PFSK-1 (cell line): ENCODE results near the gene ADAM8.

ENCODE experiments used
- FOXP2 ChIP-seq: optimal IDR thresholded peaks from 2 replicates; pipeline ENCODE3; 2011; ENCODE audit warnings: borderline replicate concordance, control low read depth, inconsistent platforms; ENCODE audit not compliant: insufficient read depth; ENCODE audit errors: extremely low read length, extremely low read depth
- POLR2AphosphoS5 ChIP-seq: IDR thresholded peaks from 2 replicates; pipeline ENCODE4 v1.6.1; 2012; ENCODE audit warnings: low read depth, mild to moderate bottlenecking, control low read depth, low read length, moderate library complexity
- SIN3A ChIP-seq: IDR thresholded peaks from 2 replicates; pipeline ENCODE4 v1.6.1; 2012; ENCODE audit warnings: mild to moderate bottlenecking, low read length, moderate library complexity, borderline replicate concordance; ENCODE audit not compliant: insufficient read depth
- TAF1 ChIP-seq: IDR thresholded peaks from 2 replicates; pipeline ENCODE4 v1.6.1; 2012; ENCODE audit warnings: low read length, control low read depth, borderline replicate concordance; ENCODE audit not compliant: insufficient read depth
- TF ChIP-seq, protein P1 (sequence below), 2 experiments: IDR thresholded peaks; 2 replicates each; pipeline versions ENCODE4 v1.6.1 to v1.8.0; 2011 to 2012; ENCODE audit warnings: low read depth in 2 of 2, low read length in 2 of 2, control low read depth in 1 of 2, inconsistent platforms in 1 of 2, mild to moderate bottlenecking in 1 of 2, moderate library complexity in 1 of 2; ENCODE audit not compliant: insufficient read depth in 1 of 2

DNA sequence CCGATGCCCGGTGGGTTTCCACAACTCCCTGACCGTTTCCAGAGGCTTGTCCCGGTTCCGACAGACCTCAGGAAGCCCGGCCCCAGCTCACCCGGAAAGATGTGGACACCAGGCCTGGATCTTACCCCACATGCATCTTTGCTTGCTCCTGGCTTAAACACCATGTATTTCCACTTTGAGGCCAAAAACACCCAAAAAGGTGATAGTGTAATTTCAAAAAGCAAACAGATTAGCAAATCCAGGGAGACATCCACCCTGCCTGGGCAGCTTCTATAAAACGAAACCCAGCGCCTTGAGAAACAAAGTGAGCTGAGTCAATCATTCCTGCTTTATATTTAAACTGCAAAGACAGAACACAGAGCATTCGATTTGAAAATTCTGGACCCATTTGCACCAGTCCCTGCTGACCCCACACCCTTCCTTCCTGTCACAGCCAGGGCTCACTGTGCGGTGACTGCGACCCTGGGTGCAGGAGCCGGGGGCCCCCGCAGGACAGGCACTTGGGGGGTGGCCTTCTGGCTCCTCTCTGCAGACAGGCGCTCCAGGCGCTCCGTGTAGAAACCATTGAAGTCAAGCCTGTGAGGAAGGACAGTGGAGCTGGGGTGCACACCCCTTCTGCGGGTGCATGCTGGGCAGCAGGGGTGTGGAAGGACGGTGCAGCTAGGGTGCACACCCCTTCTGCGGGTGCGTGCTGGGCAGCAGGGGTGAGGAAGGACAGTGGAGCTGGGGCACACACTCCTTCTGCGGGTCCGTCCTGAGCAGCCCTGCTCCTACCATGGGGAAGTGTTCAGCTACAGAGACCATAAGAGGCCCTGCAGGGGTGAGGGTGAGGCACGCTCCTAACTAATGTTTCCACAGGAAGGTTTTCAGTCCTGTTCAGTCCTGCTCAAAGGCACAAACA lies 2.9 kb upstream of the ADAM8 start:
- TF ChIP-seq, protein P1, sequence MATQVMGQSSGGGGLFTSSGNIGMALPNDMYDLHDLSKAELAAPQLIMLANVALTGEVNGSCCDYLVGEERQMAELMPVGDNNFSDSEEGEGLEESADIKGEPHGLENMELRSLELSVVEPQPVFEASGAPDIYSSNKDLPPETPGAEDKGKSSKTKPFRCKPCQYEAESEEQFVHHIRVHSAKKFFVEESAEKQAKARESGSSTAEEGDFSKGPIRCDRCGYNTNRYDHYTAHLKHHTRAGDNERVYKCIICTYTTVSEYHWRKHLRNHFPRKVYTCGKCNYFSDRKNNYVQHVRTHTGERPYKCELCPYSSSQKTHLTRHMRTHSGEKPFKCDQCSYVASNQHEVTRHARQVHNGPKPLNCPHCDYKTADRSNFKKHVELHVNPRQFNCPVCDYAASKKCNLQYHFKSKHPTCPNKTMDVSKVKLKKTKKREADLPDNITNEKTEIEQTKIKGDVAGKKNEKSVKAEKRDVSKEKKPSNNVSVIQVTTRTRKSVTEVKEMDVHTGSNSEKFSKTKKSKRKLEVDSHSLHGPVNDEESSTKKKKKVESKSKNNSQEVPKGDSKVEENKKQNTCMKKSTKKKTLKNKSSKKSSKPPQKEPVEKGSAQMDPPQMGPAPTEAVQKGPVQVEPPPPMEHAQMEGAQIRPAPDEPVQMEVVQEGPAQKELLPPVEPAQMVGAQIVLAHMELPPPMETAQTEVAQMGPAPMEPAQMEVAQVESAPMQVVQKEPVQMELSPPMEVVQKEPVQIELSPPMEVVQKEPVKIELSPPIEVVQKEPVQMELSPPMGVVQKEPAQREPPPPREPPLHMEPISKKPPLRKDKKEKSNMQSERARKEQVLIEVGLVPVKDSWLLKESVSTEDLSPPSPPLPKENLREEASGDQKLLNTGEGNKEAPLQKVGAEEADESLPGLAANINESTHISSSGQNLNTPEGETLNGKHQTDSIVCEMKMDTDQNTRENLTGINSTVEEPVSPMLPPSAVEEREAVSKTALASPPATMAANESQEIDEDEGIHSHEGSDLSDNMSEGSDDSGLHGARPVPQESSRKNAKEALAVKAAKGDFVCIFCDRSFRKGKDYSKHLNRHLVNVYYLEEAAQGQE (IDR thresholded peaks at IDR 0.05; ENCODE audit: insufficient read depth in 1 of 2, low read depth in 2 of 2, low read length in 2 of 2) = no peak
- TF ChIP-seq SIN3A = no peak
- no peak for TF ChIP-seq TAF1
- TF ChIP-seq POLR2AphosphoS5 = no peak
- TF ChIP-seq FOXP2 = no peak
